HG03571 (cell line): ENCODE measurements around the gene PSMD13.
"Not testable (repeated sequence)": the region's sequence is repeated elsewhere in the genome, so short reads cannot be mapped to it uniquely, and the experiment has no call there.

Source experiments
- ATAC-seq: cut with Tn5 transposase; IDR thresholded peaks from one replicate; pipeline ENCODE4 v1.9.1; 2021; ENCODE audit not compliant: unreplicated experiment

The PSMD13 gene

DNA sequence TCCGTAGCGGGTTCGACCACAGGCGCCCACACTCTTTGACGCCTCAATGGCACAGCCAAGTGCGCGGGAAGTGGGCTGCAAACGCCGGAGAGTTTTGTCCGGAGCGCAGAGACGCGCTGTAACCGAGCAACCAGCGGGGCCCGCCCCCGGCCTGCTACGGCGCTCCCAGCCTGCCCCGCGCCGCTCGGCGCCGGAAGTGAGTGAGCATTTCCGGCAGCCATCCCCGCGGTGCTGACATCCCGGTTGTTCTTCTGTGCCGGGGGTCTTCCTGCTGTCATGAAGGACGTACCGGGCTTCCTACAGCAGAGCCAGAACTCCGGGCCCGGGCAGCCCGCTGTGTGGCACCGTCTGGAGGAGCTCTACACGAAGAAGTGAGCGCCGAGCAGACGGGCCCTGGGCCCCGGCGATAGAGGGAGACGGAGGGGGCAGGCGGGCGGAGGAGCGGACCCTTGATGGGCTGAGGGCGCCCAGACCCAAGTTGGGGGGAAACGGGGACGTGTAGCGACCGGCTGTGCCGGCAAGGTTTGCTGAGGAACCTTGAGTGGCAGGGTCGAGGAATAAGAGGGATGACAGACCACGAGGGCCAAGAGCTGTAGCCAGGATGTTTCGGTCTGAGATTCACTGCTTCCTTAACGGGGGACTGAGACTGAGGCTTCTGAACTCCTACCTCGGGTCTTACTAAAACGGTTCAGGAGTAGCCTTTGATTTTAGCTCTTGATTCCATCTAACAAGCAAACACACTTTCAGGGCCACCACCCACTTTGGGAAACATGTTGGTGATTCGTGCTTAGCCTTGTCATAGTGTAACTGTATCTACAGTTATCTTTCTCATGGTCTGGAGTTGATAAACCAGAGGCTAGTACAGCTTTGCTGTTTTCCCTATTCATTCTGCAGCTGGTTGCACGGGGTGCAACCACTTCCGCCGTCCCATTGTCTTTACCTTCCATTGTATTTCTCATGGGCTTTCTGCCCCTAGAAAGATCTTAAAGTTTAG, at the start of gene PSMD13:
TSS of gene PSMD13 (plus strand) at position 203 of the 994 bp plus-strand sequence. CDS start at position 277, 74 bp downstream.
- ATAC-seq: peak; percentile 73

DNA sequence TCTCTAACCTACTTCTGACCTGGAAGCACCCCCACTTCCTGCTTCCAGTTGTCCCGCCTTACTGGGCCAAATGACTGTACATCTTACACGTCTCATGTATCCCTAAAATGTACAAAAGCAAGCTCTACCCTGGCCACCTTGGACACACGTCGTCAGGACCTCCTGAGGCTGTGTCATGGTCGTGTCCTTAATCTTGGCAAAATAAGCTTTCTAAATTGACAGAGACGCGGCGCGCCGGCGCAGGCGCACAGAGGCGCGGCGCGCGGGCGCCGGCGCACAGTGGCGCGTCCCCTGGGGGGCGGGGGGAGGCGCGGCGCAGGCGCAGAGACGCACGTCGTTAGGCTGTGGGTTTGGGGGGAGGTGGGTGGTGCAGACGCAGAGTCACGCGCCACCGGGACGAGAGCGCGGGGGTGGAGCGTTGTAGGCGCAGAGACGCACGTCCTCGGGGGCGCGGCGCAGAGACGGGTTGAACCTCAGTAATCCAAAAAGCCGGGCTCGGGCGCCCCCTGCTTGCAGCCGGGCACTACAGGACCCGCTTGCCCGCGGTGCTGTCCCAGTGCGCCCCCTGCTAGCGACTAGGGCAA, 47.5 kb upstream of the PSMD13 start:
- ATAC-seq: peak; percentile 4

DNA sequence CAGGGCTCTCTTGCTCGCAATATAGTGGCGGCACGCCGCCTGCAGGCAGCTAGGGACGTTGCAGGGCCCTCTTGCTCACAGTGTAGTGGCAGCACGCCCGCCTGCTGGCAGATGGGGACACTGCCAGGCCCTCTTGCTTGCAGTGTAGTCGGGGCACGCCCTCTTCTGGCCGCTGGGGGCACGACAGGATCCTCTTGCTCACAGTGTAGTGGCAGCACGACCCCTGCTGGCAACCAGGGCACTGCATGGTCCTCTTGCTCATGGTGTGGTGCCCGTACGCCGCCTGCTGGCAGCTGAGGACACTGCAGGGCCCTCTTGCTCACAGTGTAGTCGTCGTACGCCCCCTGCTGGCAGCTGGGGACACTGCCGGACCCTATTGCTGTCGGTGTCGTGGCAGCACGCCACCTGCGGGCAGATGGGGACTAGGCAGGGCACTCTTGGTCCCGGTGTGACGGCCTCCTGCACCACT, 46.9 kb upstream of the PSMD13 start:
- peak; percentile 92 for ATAC-seq

DNA sequence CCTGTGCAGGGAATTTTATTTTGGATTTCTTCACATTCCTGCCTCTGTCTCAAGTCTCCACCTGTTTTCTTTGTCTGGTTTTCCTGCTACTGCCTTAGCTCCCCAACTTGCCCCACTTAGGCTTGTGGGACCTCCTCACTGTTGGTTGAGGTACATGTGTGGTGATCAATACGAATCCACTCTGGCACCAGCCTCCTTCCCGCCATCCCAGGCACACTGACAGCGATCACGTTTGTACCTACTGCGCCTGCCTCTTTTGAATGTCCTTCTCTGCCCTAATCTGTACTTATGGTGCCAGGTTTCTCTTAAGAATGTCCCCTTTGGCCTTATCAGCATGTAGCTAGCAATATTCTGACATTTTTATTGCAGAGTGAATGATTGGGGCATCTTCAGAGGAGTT, 46.2 kb upstream of the PSMD13 start:
- not testable (repeated sequence) for ATAC-seq

DNA sequence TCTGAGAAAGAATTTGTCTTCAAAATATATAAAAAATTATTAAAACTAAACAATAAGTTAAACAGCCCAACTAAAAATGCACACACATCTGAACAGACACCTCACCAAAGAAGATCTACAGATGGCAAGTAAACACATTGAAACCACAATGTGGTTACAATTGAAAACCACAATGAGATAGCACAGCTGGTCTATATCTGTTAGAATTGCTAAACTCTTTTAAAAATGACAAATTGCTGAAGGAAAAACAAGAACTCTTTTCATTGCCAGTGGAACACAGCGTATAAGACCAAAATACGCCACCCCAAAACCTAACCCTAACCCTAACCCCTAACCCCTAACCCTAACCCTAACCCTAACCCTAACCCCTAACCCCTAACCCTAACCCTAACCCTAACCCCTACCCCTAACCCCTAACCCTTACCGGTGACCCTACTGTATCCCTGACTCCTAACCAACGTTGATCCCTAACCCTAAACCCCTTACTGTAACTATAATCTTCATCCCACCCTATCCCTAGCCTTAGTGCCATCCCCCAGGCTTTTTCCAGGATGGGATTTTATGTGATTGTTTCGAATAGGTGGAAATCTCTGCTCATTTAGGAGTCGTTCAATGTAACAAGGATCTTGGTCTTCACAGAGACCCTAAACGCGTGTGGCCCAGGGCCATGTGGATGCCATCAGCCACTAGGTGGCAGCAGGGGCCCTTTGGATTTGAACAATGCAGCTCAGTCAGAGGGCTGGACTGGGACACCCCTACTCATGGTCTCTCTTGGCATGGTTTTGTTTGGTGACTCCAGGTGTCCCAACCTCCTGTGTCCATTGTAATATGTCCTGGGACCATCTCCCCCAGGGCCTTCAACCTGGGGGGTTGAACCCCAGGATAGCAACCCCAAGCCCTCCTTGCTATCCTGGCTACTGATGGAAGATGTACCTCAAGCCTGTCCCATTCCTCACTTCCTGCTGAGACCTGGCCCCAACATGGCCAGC, 45.0 kb upstream of the PSMD13 start:
- ATAC-seq: not testable (repeated sequence)

DNA sequence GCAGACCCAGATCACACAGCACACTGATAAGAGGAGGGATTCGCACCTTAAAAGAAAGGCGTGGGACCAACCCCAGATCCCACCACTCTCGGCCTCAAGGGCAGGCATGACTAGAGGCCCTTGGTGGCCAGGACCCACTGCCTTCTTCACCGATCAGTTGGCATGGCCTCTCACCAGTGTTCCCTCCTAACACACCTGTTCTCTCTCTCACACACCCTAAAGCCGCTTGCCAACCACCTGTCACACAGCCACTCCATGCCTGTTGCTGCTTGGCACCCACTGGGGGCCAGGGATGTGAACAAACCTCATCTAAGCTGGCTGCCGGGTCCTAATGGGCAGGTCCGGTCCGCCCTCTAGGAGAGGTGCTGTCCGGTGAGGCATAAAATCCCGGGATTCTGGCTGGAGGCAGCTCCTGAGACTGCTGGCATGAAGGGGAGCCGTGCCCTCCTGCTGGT, 44.1 kb upstream of the PSMD13 start, which contains the start of gene SCGB1C1:
TSS of gene SCGB1C1 (plus strand) at position 405 of the 455 bp plus-strand sequence. CDS start at position 427, 22 bp downstream.
- ATAC-seq: not testable (repeated sequence)

DNA sequence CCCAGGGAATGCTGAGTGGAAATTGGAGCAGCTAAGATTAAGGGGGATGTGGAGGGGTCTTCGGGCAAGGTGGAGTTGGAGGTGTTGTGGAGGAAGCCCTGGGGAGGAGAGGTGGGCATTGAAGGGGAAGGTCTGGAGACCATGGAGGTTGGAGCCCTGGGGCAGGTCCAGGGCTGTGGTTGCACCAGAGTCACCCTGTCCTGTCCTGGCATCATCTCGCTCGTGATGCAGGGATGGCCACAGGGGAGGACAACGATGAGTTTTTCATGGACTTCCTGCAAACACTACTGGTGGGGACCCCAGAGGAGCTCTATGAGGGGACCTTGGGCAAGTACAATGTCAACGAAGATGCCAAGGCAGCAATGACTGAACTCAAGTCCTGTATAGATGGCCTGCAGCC, 43.3 kb upstream of the PSMD13 start:
- not testable (repeated sequence) for ATAC-seq

DNA sequence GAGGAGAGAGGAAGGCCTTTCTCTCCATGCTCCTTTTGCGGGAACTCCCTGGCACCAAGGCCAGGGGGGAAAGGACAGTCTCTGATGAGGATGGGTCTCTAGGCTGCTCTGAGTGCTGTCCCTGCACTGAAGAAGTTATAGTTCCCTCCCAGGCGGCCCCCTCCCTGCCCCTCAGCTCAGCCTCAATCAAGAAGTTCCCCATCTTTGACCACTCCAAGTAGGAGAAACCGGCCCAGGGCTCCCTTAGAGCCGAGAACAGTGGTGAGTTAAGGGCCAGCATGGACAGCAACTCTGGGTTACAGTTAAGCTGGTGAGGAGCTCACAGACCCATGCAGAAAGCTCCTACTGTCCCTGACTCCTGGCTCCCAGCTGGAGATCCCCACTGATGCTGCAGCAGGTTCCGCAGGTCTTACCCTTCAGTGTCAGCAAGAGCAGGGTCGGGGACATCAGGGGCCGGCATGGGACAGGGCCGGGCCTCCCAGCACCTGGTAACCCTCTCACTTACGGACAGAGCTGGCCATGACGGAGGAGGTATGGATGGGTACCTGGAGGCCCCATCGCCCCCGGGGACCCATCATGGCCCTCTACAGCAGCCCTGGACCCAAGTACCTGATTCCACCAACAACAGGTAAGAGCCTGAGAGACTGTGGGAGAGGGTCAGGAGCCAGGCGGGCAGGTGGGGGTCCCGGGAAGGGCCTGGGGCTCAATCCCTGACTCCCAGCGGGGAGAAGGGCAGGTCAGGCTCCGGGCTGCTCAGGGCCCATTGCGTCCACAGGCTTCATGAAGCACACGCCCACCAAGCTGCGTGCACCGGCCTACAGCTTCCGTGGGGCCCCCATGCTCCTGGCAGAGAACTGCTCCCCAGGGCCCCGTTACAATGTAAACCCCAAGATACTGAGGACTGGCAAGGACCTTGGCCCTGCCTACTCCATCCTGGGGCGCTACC, 39.7 kb upstream of the PSMD13 start:
- ATAC-seq: no peak

DNA sequence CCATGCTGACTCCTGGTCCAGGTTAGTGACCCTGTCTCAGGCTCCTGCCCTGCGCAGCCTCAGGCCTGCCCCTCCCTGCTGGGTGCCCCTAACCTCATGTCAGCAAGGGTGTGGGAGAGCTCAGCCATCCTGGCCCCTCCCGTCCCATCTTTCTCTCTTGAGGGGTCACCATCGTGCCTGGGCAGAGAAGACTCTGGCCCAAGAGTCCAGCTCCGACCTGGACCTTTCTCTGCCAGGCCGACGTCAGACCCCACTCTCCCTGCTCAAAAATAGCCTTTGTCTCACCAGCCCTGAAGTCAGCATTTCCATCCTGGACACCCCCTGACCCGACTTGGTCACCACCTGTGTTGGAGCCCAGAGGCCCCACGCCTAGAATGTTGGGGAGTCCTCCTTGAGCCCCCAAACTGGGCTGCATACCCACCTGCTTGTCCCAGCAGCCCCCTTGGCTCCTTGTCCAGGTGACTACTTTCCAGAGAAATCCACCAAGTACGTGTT, 39.0 kb upstream of the PSMD13 start:
- no peak for ATAC-seq

DNA sequence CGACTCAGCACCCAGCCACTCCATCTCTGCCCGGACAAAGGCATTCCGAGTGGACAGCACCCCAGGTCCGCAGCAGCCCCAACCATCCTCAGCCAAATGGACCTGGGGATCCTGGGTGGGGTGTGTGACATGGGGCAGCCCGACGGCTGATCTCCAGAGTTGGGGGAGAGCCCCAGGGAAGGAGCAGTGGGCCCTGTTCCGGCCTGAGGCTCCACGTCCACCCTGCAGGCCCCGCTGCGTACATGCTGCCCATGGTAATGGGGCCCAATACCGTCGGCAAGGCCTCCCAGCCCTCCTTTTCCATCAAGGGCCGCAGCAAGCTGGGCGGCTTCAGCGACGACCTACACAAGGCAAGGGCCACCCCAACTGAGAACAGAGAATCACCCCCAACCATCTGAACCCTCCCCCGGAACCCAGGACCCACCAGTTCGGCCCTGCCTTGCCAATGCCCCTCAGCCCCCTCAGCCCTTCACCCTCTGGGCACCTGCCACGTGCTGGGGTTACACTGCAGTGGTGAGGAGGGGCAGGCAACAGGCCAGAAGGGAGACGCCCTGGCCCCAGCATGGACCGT, 38.5 kb upstream of the PSMD13 start:
- ATAC-seq: no peak

DNA sequence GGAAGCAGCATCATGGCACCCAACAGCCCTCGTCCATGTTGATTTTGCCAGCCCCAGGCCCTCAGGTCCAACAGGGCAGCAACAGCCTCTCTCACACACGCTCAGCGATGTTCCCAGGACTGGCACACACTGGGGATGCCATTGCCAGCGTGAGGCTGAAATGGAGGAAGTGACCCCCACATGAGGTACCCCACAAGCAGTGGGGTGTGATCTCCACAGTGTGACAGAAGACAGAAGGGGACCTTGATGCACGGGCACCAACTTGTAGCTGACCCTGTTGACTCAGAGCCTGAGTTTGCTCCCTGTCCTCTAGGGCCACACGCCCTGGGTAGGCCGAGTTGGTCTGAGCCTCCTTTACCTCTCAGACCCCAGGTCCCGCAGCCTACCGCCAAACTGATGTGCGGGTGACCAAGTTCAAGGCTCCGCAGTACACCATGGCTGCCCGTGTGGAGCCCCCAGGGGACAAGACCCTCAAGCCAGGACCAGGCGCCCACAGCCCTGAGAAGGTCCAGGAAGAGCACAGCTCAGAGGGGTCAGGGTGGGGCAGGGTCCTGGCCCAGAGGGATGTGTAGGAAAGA, 37.7 kb upstream of the PSMD13 start:
- no peak for ATAC-seq

DNA sequence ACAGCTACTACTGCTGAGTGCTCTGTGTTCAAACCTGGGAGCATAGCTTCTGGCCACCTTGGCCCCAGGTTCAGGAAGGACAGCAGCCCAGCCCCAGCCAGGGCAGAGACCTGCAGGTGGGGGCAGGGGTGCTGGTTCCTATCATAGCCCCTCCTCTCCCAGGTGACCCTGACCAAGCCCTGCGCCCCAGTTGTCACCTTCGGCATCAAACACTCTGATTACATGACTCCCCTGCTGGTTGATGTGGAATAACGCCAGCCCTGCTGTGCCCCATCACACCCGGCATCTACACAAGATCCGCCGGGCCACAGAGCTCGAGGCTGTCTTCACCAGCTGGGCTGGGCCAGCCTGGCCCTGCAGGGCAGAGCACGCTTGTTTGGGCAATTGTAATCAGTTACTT, 37.0 kb upstream of the PSMD13 start:
- no peak for ATAC-seq

DNA sequence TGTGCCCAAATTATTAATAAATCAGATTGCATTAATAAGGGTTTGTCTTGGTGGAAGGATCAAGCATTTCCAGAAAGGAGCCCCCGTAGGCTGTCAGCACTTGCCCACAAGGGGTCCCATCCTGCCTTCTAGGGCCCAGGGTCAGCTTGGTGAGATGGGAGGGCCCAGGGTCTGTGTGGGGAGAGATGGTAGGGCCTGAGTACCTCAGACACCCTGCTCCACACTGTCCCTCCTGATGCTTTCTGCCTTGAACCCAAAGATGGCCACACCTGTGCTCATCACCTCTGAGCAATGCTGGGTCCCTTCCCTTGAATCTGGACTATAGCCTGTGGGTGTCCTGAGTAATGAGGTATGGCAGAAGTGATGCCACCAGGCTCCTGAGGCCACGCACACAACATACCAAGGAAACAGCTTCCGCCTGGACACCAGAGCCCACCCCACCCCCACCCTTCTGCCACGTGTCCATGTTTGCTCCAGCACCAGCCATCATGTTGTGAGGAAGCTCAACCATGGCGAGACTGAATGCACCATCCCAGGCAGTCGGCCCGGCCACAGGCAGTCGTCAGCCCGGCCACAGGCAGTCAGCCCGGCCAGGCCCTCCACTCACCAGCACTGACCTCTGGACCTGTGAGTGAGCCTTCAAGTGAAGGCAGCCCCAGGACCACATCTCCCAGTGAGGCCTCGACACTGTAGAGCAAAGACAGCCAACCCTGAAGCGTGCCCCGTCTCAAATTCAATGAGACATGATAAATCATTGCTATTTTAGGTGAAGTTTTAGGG, 36.4 kb upstream of the PSMD13 start:
- no peak for ATAC-seq

DNA sequence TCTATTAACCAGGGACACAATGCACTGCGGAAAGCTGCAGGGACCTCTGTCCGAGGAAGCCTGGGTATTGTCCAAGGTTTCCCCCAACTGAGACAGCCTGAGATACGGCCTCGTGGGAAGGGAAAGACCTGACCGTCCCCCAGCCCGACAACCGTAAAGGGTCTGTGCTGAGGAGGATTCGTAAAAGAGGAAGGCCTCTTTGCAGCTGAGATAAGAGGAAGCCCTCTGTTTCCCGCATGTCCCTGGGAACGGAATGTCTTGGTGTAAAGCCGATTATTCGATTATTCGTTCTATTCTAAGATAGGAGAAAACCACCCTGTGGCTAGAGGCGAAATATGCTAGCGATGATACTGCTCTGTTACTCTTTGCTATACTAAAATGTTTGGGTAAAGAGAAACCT, 34.8 kb upstream of the PSMD13 start:
- no peak for ATAC-seq

DNA sequence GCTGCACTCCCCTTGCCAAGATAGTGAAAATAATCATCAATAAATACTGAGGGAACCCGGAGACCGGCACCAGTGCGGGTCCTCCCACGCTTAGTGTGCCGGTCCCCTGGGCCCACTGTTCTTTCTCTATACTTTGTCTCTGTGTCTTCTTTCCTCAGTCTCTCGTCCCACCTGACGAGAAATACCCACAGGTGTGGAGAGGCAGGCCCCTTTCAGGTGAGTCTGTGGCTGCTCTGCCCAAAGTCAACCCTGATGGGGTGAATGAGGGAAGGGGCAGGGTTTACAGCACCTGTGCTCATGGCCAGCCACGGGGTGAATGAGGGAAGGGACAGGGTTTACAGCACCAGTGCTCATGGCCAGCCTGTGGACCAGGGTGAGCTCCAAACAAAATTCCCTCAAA, 34.3 kb upstream of the PSMD13 start:
- no peak for ATAC-seq

DNA sequence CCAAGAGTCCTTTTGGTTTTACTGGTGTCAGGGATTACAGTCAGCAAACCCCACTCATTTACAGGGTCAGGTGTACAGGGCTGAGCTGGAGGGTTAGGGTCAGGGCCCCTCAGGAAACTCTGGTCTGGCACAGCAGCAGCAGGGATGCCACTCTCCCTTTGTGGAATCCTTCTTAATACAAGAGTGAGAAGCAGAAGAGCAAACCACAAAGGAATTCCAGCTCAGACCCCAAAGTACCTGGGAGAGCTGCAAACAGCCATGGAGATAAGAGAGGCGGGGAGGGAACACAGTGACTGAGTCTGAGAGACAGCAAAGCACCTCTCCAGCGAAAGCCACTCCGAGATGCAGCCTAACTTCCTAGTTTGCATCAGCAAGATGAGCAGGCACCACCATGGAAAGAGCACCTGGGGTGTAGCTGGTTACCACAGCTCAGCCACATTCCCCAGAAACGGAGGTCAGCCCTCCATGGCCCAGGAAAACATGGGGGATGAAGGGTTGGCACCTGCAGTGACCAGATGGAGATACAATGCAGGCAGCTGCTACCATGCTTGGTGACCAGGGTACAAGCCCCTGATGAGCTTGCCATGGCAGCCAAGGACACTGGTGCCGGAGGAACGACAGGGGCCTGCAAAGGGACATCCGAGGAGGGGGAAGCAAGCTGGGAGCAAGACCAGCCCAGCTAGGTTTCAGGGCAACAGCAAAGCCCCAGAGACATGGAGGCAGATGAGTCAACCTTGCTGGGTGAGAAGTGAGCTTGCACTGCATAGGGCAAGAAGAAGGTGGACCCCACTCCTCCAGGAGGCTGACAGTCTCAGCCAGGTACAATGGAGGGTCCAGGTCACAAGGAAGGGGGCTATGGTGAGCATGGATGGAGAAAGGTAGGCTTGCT, 33.5 kb upstream of the PSMD13 start:
- ATAC-seq: no peak
